Measurements from ENCODE around the gene TMOD2. TPM values are rescaled to one million over a fixed set of nuclear protein-coding genes. Genes with fewer than 3 reads are reported as not detected.

The TMOD2 gene
- total and polyA plus RNA-seq, 2 donors (not counting 1 experiment from before 2014, with no cell fraction given) = 7.0 to 11.2 TPM

DNA sequence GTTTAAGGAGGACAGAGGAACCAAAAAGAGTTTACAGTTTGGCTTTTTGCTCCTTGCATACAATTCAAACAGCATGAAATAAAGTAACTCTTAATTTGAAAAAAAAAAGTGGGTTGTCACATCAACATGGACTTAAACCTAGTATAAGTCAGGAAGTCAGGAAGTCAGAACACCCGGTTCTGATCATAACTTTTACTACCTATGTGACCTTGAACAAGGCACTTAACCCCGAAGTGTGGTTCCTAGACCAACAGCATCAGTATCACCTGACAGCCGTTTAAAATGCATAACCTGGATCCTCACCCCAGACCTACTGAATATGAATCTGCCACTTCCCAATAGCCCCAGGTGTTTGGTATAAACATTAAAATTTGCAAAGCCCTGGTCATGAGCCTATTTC is 32.7 kb upstream of the TMOD2 start:
- H3K4me3 ChIP-seq (replicated peaks in 1 of 4; ENCODE audit: control extremely low read depth in 1 of 4, insufficient read depth in 1 of 4, low read depth in 3 of 4, low read length in 4 of 4) = no peak overlapping the region
- H3K9me3 ChIP-seq (ENCODE audit: control insufficient read depth, insufficient read depth, low read depth, low read length) = no peaks in the 10 kb centered on the region
- DNase-seq (ENCODE audit: low read depth in 2 of 2) = no peak
- no peaks in the 10 kb centered on the region for H3K4me1 ChIP-seq (ENCODE audit: control insufficient read depth, extremely low read depth, insufficient read depth, low read length)
- H3K27ac ChIP-seq (ENCODE audit: insufficient read depth, low read length) = no peak overlapping the region
- no peaks in the 10 kb centered on the region for H3K27me3 ChIP-seq (ENCODE audit: control insufficient read depth, insufficient read depth, low read length)
- no peaks in the 10 kb centered on the region for H3K36me3 ChIP-seq (ENCODE audit: control insufficient read depth, insufficient read depth, low read length)
- no peak overlapping the region for H3K4me2 ChIP-seq (ENCODE audit: extremely low read depth, insufficient read depth, low read length)
- no peaks in the 10 kb centered on the region for H3K79me2 ChIP-seq (ENCODE audit: control insufficient read depth, insufficient read depth, low read length)
- TF ChIP-seq, protein P1, sequence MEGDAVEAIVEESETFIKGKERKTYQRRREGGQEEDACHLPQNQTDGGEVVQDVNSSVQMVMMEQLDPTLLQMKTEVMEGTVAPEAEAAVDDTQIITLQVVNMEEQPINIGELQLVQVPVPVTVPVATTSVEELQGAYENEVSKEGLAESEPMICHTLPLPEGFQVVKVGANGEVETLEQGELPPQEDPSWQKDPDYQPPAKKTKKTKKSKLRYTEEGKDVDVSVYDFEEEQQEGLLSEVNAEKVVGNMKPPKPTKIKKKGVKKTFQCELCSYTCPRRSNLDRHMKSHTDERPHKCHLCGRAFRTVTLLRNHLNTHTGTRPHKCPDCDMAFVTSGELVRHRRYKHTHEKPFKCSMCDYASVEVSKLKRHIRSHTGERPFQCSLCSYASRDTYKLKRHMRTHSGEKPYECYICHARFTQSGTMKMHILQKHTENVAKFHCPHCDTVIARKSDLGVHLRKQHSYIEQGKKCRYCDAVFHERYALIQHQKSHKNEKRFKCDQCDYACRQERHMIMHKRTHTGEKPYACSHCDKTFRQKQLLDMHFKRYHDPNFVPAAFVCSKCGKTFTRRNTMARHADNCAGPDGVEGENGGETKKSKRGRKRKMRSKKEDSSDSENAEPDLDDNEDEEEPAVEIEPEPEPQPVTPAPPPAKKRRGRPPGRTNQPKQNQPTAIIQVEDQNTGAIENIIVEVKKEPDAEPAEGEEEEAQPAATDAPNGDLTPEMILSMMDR (conservative IDR thresholded peaks at IDR 0.05 in 1 of 2, IDR thresholded peaks at IDR 0.05 in 1 of 2; ENCODE audit: low read depth in 1 of 2, low read length in 2 of 2) = no peak
- no peak for TF ChIP-seq EZH2 (IDR thresholded peaks at IDR 0.05; ENCODE audit: low read length, missing control alignments)
- H4K20me1 ChIP-seq (ENCODE audit: control insufficient read depth, extremely low read depth, insufficient read depth, low read length) = no peaks in the 10 kb centered on the region
- H3K9ac ChIP-seq (ENCODE audit: insufficient read depth, low read length) = no peak overlapping the region
- H2AFZ ChIP-seq (ENCODE audit: low read length) = no peak overlapping the region

DNA sequence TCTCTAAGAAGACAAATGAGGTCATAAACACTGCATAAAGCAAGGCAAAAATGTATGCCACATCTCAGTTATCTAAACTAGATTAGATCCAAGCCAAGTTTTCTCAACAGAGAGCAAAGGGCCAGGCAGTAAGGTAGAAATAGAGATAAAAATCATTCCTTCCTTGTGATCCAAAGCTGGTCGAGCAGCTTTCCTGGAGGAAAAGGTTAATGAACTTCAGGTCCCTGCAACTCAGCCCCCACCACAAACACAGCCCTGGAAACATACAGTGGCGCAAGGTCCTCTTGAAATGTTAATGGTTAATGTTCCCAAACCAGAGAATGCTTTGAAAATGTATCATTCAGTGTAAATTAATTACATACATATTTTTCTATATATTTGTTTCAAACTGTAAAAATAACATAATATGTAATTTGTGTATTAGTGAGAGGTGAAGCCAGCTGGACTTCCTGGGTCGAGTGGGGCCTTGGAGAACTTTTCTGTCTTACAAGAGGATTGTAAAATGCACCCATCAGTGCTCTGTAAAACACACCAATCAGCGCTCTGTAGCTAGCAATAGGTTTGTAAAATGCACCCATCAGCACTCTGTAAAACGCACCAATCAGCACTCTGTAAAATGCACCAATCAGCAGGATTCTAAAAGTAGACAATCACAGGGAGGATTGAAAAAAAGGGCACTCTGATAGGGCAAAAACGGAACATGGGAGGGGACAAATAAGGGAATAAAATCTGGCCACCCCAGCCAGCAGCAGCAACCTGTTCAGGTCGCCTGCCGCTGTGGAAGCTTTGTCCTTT is 31.0 kb upstream of the TMOD2 start:
- Histone ChIP-seq H3K4me3 (replicated peaks in 1 of 4; ENCODE audit: control extremely low read depth in 1 of 4, insufficient read depth in 1 of 4, low read depth in 3 of 4, low read length in 4 of 4) (no peak overlapping the region), H4K20me1 (ENCODE audit: control insufficient read depth, extremely low read depth, insufficient read depth, low read length) (no peaks in the 10 kb centered on the region), H2AFZ (ENCODE audit: low read length) (no peak overlapping the region), H3K27me3 (ENCODE audit: control insufficient read depth, insufficient read depth, low read length) (no peaks in the 10 kb centered on the region), H3K4me2 (ENCODE audit: extremely low read depth, insufficient read depth, low read length) (no peak overlapping the region), H3K9me3 (ENCODE audit: control insufficient read depth, insufficient read depth, low read depth, low read length) (no peaks in the 10 kb centered on the region), H3K36me3 (ENCODE audit: control insufficient read depth, insufficient read depth, low read length) (no peaks in the 10 kb centered on the region), H3K4me1 (ENCODE audit: control insufficient read depth, extremely low read depth, insufficient read depth, low read length) (no peaks in the 10 kb centered on the region), H3K9ac (ENCODE audit: insufficient read depth, low read length) (no peak overlapping the region), H3K27ac (ENCODE audit: insufficient read depth, low read length) (no peak overlapping the region), H3K79me2 (ENCODE audit: control insufficient read depth, insufficient read depth, low read length) (no peaks in the 10 kb centered on the region)
- TF ChIP-seq EZH2 (IDR thresholded peaks at IDR 0.05; ENCODE audit: low read length, missing control alignments) = no peak
- TF ChIP-seq, protein P1 (conservative IDR thresholded peaks at IDR 0.05 in 1 of 2, IDR thresholded peaks at IDR 0.05 in 1 of 2; ENCODE audit: low read depth in 1 of 2, low read length in 2 of 2) = no peak
- DNase-seq (ENCODE audit: low read depth in 2 of 2) = no peak

DNA sequence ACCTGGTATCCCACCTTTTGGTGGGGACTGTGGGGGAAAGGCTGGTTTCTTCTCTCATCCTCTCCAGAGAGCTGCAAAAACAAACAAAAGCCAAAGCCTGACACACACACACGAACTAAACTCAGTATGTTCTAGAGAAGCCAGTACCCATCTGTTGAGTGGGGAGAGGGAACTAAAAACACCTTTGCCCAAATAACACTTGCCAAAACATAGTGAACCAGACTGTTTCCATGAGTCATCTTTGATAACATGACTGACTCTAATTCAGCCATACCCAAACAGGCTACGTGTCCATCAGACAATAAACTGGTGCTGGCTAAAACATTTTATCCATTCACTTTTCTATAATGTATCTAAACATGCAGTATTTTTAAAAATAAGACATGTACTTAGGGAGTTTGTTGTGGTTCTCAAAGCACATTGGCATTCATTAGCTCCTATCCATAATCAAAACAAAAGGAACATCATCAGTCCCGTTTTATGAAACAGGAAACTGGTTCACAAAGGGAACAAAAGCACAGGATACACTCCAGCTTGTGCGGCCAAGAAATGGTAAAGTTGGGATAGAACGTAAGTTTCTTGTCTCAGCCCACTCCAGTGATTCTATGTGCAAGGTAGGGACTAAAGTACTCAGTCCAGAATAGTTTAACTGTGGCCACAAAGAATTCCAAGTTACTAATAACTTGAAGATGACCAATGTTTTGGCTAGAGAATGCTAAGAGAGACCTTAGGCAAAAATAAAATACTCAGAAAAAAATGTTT is 30.0 kb upstream of the TMOD2 start:
- peak in 1 of 2 donors; percentile 64 for DNase-seq (ENCODE audit: low read depth in 2 of 2)
- H3K27me3 ChIP-seq (ENCODE audit: control insufficient read depth, insufficient read depth, low read length) = no peaks in the 10 kb centered on the region
- no peaks in the 10 kb centered on the region for H3K4me1 ChIP-seq (ENCODE audit: control insufficient read depth, extremely low read depth, insufficient read depth, low read length)
- H3K9me3 ChIP-seq (ENCODE audit: control insufficient read depth, insufficient read depth, low read depth, low read length) = no peaks in the 10 kb centered on the region
- no peak overlapping the region for H3K27ac ChIP-seq (ENCODE audit: insufficient read depth, low read length)
- no peak overlapping the region for H2AFZ ChIP-seq (ENCODE audit: low read length)
- no peaks in the 10 kb centered on the region for H4K20me1 ChIP-seq (ENCODE audit: control insufficient read depth, extremely low read depth, insufficient read depth, low read length)
- TF ChIP-seq EZH2 (IDR thresholded peaks at IDR 0.05; ENCODE audit: low read length, missing control alignments) = no peak
- TF ChIP-seq, protein P1 (conservative IDR thresholded peaks at IDR 0.05 in 1 of 2, IDR thresholded peaks at IDR 0.05 in 1 of 2; ENCODE audit: low read depth in 1 of 2, low read length in 2 of 2) = no peak
- no peak overlapping the region for H3K9ac ChIP-seq (ENCODE audit: insufficient read depth, low read length)
- H3K4me2 ChIP-seq (ENCODE audit: extremely low read depth, insufficient read depth, low read length) = no peak overlapping the region
- H3K79me2 ChIP-seq (ENCODE audit: control insufficient read depth, insufficient read depth, low read length) = no peaks in the 10 kb centered on the region
- H3K4me3 ChIP-seq (replicated peaks in 1 of 4; ENCODE audit: control extremely low read depth in 1 of 4, insufficient read depth in 1 of 4, low read depth in 3 of 4, low read length in 4 of 4) = no peak overlapping the region
- H3K36me3 ChIP-seq (ENCODE audit: control insufficient read depth, insufficient read depth, low read length) = no peaks in the 10 kb centered on the region

Measured in fibroblast of lung (primary cell).